K562 (cell line): ENCODE results near the gene SUCO. TPM values are rescaled to one million over a fixed set of nuclear protein-coding genes. Genes with fewer than 3 reads are reported as not detected.
A peak's percentile ranks its signal among the peaks of the same experiment; 100 is the strongest.

Experiments
- ATAC-seq: fragments of 200-7000 bp; cut with Tn5 transposase; 3 replicates; pipeline ENCODE4 v1.9.1; 2020; ENCODE audit warnings: moderate library complexity
- BruUV-seq: library from RNA; stranded (reverse); fragments of 400-500 nt; replicated peaks from 2 replicates; lab custom pipeline; 2021; lab: Mats Ljungman, UMichigan
- CTCF ChIA-PET: fragments of 300-600 bp; formaldehyde crosslinking; extraction: SDS; loops from one replicate; lab custom pipeline; 2021; ENCODE audit warnings: low intra/inter-chr PET ratio; lab: Yijun Ruan, JAX
- POLR2A ChIA-PET: fragments of 300-600, 350-650 bp; sonication (Branson Sonifier 250); formaldehyde crosslinking; extraction: SDS; loops from one replicate; lab custom pipeline; 2021; ENCODE audit warnings: antibody characterized with exemption, inconsistent platforms; lab: Yijun Ruan, JAX
- DNase-seq, 4 experiments: peaks; one replicate each; pipeline versions ENCODE4 v3.0.0 to v3.0.0-alpha.2; 2011 to 2018; ENCODE audit warnings: low spot score in 3 of 4, mixed read lengths in 3 of 4; ENCODE audit errors: extremely low read depth in 1 of 4
- FAIRE-seq: peaks from 2 replicates; lab custom pipeline; 2011; peaks lifted over from hg19 to GRCh38; lab: Jason Lieb, UNC
- H2AFZ ChIP-seq: 2 replicates; pipeline ENCODE4 v1.6.0; 2011; ENCODE audit warnings: low read depth, low read length, control low read depth, inconsistent platforms
- H3K27ac ChIP-seq: fragments of 200-600 bp; 3 replicates; pipeline ENCODE4 v1.8.0; 2011; ENCODE audit warnings: low read depth, mild to moderate bottlenecking, control low read depth, inconsistent platforms, low read length, moderate library complexity, mixed read lengths; ENCODE audit errors: extremely low read depth
- H3K27me3 ChIP-seq, 2 experiments: fragments of 300-600 bp in 1 of 2; 2 replicates in 1 of 2; 3 replicates in 1 of 2; pipeline versions ENCODE4 v1.6.0 to v1.8.0; 2011; ENCODE audit warnings: inconsistent platforms in 2 of 2, low read length in 2 of 2, mild to moderate bottlenecking in 1 of 2, mixed read lengths in 1 of 2, moderate library complexity in 1 of 2; ENCODE audit not compliant: control insufficient read depth in 2 of 2, insufficient read depth in 2 of 2
- H3K36me3 ChIP-seq: fragments of 300-600 bp; 3 replicates; pipeline ENCODE4 v1.8.0; 2011; ENCODE audit warnings: mild to moderate bottlenecking, low read length, inconsistent platforms; ENCODE audit not compliant: control insufficient read depth, insufficient read depth
- H3K4me1 ChIP-seq, 2 experiments: fragments of 200-600 bp in 1 of 2; replicated peaks in 1 of 2; 2 replicates in 1 of 2; 3 replicates in 1 of 2; pipeline versions ENCODE4 v1.5.1 to v1.8.0; 2011; ENCODE audit warnings: inconsistent platforms in 2 of 2, low read length in 2 of 2, mild to moderate bottlenecking in 1 of 2, mixed read lengths in 1 of 2, moderate library complexity in 1 of 2; ENCODE audit not compliant: control insufficient read depth in 2 of 2, insufficient read depth in 2 of 2
- H3K4me2 ChIP-seq: 2 replicates; pipeline ENCODE4 v1.6.1; 2011; ENCODE audit warnings: low read length, control low read depth, inconsistent platforms, mixed read lengths; ENCODE audit not compliant: insufficient read depth
- H3K4me3 ChIP-seq: fragments of 200-600 bp; sonication (generic), shearing (Covaris generic); 2 replicates; pipeline ENCODE4 v1.5.1; 2016; ENCODE audit warnings: control low read depth, inconsistent platforms
- H3K79me2 ChIP-seq: fragments of 200-600 bp; 3 replicates; pipeline ENCODE4 v1.8.0; 2011; ENCODE audit warnings: low read length, inconsistent platforms; ENCODE audit not compliant: control insufficient read depth, insufficient read depth
- H3K9ac ChIP-seq, 2 experiments: 2 replicates each; pipeline versions ENCODE4 v1.6.0 to v1.6.1; 2011; ENCODE audit warnings: low read depth in 2 of 2, low read length in 2 of 2, control low read depth in 1 of 2, inconsistent platforms in 1 of 2, mild to moderate bottlenecking in 1 of 2, mixed read lengths in 1 of 2; ENCODE audit not compliant: insufficient read depth in 1 of 2
- H3K9me1 ChIP-seq: one replicate; pipeline ENCODE4 v1.6.0; 2011; ENCODE audit warnings: inconsistent platforms, mild to moderate bottlenecking, low read length, moderate library complexity; ENCODE audit not compliant: control insufficient read depth, insufficient read depth
- H3K9me3 ChIP-seq: replicated peaks from 2 replicates; pipeline ENCODE4 v1.5.1; 2011; ENCODE audit warnings: low read depth, low read length, inconsistent platforms; ENCODE audit not compliant: control insufficient read depth, insufficient read depth
- H4K20me1 ChIP-seq: replicated peaks from 2 replicates; pipeline ENCODE4 v1.6.1; 2011; ENCODE audit warnings: low read length, inconsistent platforms, mixed read lengths; ENCODE audit not compliant: control insufficient read depth, insufficient read depth
- HCFC1 ChIP-seq: IDR thresholded peaks from 2 replicates; pipeline ENCODE4 v1.6.1; 2012; ENCODE audit warnings: low read depth, low read length, improper control_type of control experiment
- TCF7 ChIP-seq: sonication (generic); IDR thresholded peaks from 2 replicates; pipeline ENCODE4 v1.6.1; 2016; ENCODE audit warnings: antibody characterized with exemption, borderline replicate concordance
- YY1 ChIP-seq, 3 experiments: IDR thresholded peaks; 2 replicates each; pipeline ENCODE4 v1.6.1; 2011; ENCODE audit warnings: low read length in 2 of 3, mild to moderate bottlenecking in 2 of 3, moderate library complexity in 2 of 3, borderline replicate concordance in 1 of 3, control low read depth in 1 of 3, low read depth in 1 of 3; ENCODE audit not compliant: insufficient read depth in 3 of 3, insufficient replicate concordance in 2 of 3, control insufficient read depth in 1 of 3, insufficient read length in 1 of 3; ENCODE audit errors: extremely low read depth in 1 of 3
- ZNF133 ChIP-seq: fragments of 250-450 bp; sonication (Bioruptor Pico); IDR thresholded peaks from 2 replicates; pipeline ENCODE4 v1.4.0; 2020; ENCODE audit warnings: mild to moderate bottlenecking
- ZNF253 ChIP-seq: fragments of 250-450 bp; sonication (Bioruptor Pico); conservative IDR thresholded peaks from 2 replicates; pipeline ENCODE4 v1.6.1; 2021; ENCODE audit warnings: mild to moderate bottlenecking
- WGBS: fragments of 100-300 bp; shearing (Covaris generic); methylation state at CpG from one replicate; pipeline ENCODE4 v1.1.6; 2016; ENCODE audit warnings: low coverage, mixed read lengths; ENCODE audit not compliant: insufficient coverage; ENCODE audit errors: missing lambda C conversion rate; 5-methylcytosine and 5-hydroxymethylcytosine counted together
- in situ Hi-C: fragments of 300-500 bp; cut with MboI; formaldehyde crosslinking; loops from 4 replicates; pipeline ENCODE4 v1.15.0; 2018; ENCODE audit warnings: inconsistent platforms, mixed read lengths
- intact Hi-C: fragments of 100-400 bp; cut with micrococcal nuclease; formaldehyde crosslinking; loops from 2 replicates; pipeline ENCODE4 v1.14.2; 2022
- polyA plus RNA-seq, 8 experiments: library from polyadenylated mRNA; depleted of rRNA in 4 of 8; stranded (reverse) in 5 of 8; unstranded in 3 of 8; fragments of >200 nt; fragmentation: Nextera tagmentation in 2 of 8; fragmentation: Illumina TruSeq in 1 of 8; extraction: Ambion mirVana in 2 of 8; extraction: Trizol in 1 of 8; gene quantifications; 2 replicates each; pipeline versions ENCODE4 v1.2.1 to v1.2.3, GENCODE V29; 2011 to 2014; ENCODE audit warnings: inconsistent platforms in 1 of 8, missing spikeins in 1 of 8
- total RNA-seq, 7 experiments: library from RNA; depleted of rRNA in 6 of 7; stranded (reverse); fragments of >200 nt in 6 of 7; fragmentation: Illumina TruSeq in 2 of 7; extraction: Trizol in 2 of 7; gene quantifications; 2 replicates each; pipeline versions ENCODE4 v1.2.1 to v1.2.3, GENCODE V29; 2011 to 2021; ENCODE audit warnings: low replicate concordance in 1 of 7
- TF ChIP-seq, protein P1 (sequence below): IDR thresholded peaks from 2 replicates; pipeline ENCODE4 v1.6.1; 2012; ENCODE audit warnings: low read depth, low read length, improper control_type of control experiment, borderline replicate concordance
- TF ChIP-seq, protein P2 (sequence below): fragments of 450-650 bp; IDR thresholded peaks from 2 replicates; pipeline ENCODE4 v1.6.1; 2018; ENCODE audit not compliant: partially characterized antibody
- TF ChIP-seq, protein P3 (sequence below): fragments of 250-450 bp; sonication (Bioruptor Pico); IDR thresholded peaks from 2 replicates; pipeline ENCODE4 v1.8.0; 2021; ENCODE audit warnings: moderate library complexity, mild to moderate bottlenecking, inconsistent platforms

Gene SUCO
- total and polyA plus RNA-seq, 9 of the 15 experiments (the other 6 are each of a cell fraction or from before 2014, with no cell fraction given): 2.5 to 20.6 (median 14.3) TPM

DNA sequence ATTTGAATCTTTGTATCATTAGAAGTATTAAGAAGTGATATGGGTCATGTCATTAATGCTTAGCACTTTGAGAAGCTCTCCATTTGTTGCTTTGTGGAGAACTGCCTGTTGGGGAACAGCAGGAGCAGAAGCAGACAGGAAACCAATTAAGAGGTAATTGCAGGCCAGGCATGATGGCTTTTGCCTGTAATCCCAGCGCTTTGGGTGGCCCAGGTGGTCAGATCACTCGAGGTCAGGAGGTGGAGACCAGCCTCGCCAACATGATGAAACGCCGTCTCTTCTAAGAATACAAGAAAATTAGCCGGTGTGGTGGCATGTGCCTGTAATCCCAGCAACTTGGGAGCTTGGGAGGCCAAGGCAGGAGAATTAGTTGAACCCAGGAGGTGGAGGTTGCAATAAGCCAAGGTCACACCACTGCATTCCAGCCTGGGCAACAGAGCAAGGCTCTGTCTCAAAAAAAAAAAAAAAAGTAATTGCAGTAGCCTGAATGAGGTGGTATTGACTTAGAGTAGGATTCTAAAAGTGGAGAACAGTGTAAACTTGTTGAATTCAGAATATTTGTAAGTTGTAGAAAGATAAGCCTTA is 68.2 kb downstream of the SUCO start:
- TF ChIP-seq ZNF133 (CRISPR knock-in tag) (no peak), ZNF253 (CRISPR knock-in tag) (no peak), YY1 (IDR thresholded peaks at IDR 0.05; ENCODE audit: borderline replicate concordance in 1 of 3, control insufficient read depth in 1 of 3, extremely low read depth in 1 of 3, insufficient read depth in 3 of 3, insufficient read length in 1 of 3, insufficient replicate concordance in 2 of 3, low read depth in 1 of 3, low read length in 2 of 3) (no peak), TCF7 (no peak), HCFC1 (no peak)
- TF ChIP-seq, protein P1, sequence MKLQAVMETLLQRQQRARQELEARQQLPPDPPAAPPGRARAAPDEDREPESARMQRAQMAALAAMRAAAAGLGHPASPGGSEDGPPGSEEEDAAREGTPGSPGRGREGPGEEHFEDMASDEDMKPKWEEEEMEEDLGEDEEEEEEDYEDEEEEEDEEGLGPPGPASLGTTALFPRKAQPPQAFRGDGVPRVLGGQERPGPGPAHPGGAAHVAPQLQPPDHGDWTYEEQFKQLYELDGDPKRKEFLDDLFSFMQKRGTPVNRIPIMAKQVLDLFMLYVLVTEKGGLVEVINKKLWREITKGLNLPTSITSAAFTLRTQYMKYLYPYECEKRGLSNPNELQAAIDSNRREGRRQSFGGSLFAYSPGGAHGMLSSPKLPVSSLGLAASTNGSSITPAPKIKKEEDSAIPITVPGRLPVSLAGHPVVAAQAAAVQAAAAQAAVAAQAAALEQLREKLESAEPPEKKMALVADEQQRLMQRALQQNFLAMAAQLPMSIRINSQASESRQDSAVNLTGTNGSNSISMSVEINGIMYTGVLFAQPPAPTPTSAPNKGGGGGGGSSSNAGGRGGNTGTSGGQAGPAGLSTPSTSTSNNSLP: no peak
- TF ChIP-seq, protein P2, sequence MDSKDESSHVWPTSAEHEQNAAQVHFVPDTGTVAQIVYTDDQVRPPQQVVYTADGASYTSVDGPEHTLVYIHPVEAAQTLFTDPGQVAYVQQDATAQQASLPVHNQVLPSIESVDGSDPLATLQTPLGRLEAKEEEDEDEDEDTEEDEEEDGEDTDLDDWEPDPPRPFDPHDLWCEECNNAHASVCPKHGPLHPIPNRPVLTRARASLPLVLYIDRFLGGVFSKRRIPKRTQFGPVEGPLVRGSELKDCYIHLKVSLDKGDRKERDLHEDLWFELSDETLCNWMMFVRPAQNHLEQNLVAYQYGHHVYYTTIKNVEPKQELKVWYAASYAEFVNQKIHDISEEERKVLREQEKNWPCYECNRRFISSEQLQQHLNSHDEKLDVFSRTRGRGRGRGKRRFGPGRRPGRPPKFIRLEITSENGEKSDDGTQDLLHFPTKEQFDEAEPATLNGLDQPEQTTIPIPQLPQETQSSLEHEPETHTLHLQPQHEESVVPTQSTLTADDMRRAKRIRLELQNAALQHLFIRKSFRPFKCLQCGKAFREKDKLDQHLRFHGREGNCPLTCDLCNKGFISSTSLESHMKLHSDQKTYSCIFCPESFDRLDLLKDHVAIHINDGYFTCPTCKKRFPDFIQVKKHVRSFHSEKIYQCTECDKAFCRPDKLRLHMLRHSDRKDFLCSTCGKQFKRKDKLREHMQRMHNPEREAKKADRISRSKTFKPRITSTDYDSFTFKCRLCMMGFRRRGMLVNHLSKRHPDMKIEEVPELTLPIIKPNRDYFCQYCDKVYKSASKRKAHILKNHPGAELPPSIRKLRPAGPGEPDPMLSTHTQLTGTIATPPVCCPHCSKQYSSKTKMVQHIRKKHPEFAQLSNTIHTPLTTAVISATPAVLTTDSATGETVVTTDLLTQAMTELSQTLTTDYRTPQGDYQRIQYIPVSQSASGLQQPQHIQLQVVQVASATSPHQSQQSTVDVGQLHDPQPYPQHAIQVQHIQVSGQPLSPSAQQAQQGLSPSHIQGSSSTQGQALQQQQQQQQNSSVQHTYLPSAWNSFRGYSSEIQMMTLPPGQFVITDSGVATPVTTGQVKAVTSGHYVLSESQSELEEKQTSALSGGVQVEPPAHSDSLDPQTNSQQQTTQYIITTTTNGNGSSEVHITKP: no peak
- TF ChIP-seq, protein P3, sequence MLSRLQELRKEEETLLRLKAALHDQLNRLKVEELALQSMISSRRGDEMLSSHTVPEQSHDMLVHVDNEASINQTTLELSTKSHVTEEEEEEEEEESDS (CRISPR knock-in tag): no peak
- WGBS: 84% methylated on average over 6 of the region's 6 CpGs
- ChIA-PET POLR2A (interaction anchor here (0.7 to 1.0 kb wide), 2 partner anchors 10 to 37 kb away, joined by 3 read pairs; no protein-coding TSS in a partner anchor), CTCF (no interaction called here)
- Histone ChIP-seq H3K27me3 (no peaks in the 10 kb centered on the region), H2AFZ (no peak overlapping the region), H3K36me3 (peaks cover 34% of the 10 kb centered on the region), H3K9ac (peak overlapping the region in 1 of 2 experiments; percentile 23; a peak in 1 of 4 replicates), H3K4me3 (no peak overlapping the region), H3K9me1 (no peaks in the 10 kb centered on the region), H3K4me1 (peaks cover 3% of the 10 kb centered on the region in 2 experiments; a peak in 2 of 5 replicates), H3K27ac (0 out of 3 replicates have a peak overlapping the region, but pooled peaks have one; percentile 15), H3K9me3 (no peaks in the 10 kb centered on the region), H4K20me1 (no peaks in the 10 kb centered on the region), H3K4me2 (no peak overlapping the region), H3K79me2 (no peaks in the 10 kb centered on the region)
- DNase-seq: no peak
- FAIRE-seq: no peak
- intact Hi-C loops: loop anchor here (2.0 kb wide), 1 partner anchor 42 kb away; no protein-coding TSS in a partner anchor
- ATAC-seq: peak; percentile 39
- BruUV-seq: no TSS peak
- in situ Hi-C loops: no loop called here
